Measurements from ENCODE around the gene CD3E.

- TF ChIP-seq CTCF (IDR thresholded peaks at IDR 0.05) (no peak), POLR2A (IDR thresholded peaks at IDR 0.05) (no peak)
Measured at GRCh38 chr11:118305726-118306125, 1.2 kb downstream of the CD3E start.

All from adrenal gland (tissue), 5 donors.